Aortic smooth muscle cell (primary cell): ENCODE data around the gene ZNF524. TPM values are rescaled to one million over a fixed set of nuclear protein-coding genes. Genes with fewer than 3 reads are reported as not detected.

Experiments used
- total RNA-seq: library from RNA; depleted of rRNA; stranded (reverse); fragments of >200 nt; gene quantifications from 2 replicates; pipeline ENCODE4 v1.2.3, GENCODE V29; 2014

ZNF524 gene
- total RNA-seq: 10.1 and 11.9 TPM in 2 replicates

GRCh38 chr19:55599842-55600661, at the start of gene ZNF524:
Gene ZNF524 (plus strand): TSS chr19:55600288. CDS start chr19:55602113, 1,825 bp downstream.

GRCh38 chr19:55580628-55581144, 19.4 kb upstream of the ZNF524 start, which contains the start of gene ZNF579:
Gene ZNF579 (minus strand): TSS chr19:55580848. CDS start chr19:55579639, 1,209 bp downstream.

GRCh38 chr19:55599468-55599841, 633 bp upstream of the ZNF524 start, which contains the start of gene FIZ1:
Gene FIZ1 (minus strand): TSS chr19:55599517. CDS start chr19:55597865, 1,652 bp downstream.

GRCh38 chr19:55605637-55606470, 5.8 kb downstream of the ZNF524 start, which contains the start of gene ZNF865:
Gene ZNF865 (plus strand): TSS chr19:55605647. CDS start chr19:55613619, 7,972 bp downstream.

GRCh38 chr19:55624109-55625003, 24.3 kb downstream of the ZNF524 start, which contains the start of gene ZNF784:
Gene ZNF784 (minus strand): TSS chr19:55624566. CDS start chr19:55624561, 5 bp downstream.

GRCh38 chr19:55640577-55641425, 40.7 kb downstream of the ZNF524 start, which contains the start of gene ZNF580:
Gene ZNF580 (plus strand): TSS chr19:55641002. CDS start chr19:55642509, 1,507 bp downstream.

GRCh38 chr19:55643003-55643886, 43.2 kb downstream of the ZNF524 start, which contains the start of gene ZNF581:
Gene ZNF581 (plus strand): TSS chr19:55643649. CDS start chr19:55644572, 923 bp downstream.

GRCh38 chr19:55647732-55648584, 47.9 kb downstream of the ZNF524 start, which contains the start of gene CCDC106:
Gene CCDC106 (plus strand): TSS chr19:55648212. CDS start chr19:55649047, 835 bp downstream.

Other genes starting within 250 kb of the ZNF524 start
- not detected in 2 replicates for gene COX6B2, start 245.6 kb upstream of the ZNF524 start, total RNA-seq
- not detected in 2 replicates for gene GARIN5B, start 237.0 kb upstream of the ZNF524 start, total RNA-seq
- gene IL11, start 229.8 kb upstream of the ZNF524 start, total RNA-seq: 1.1 and 14.9 TPM in 2 replicates
- gene TMEM190, start 223.5 kb upstream of the ZNF524 start, total RNA-seq: not detected in 2 replicates
- 0.12 and 0.26 TPM in 2 replicates for gene TMEM238, start 216.0 kb upstream of the ZNF524 start, total RNA-seq
- gene RPL28, start 214.4 kb upstream of the ZNF524 start, total RNA-seq: 153 and 182 TPM in 2 replicates
- 73.4 and 105 TPM in 2 replicates for gene UBE2S, start 192.5 kb upstream of the ZNF524 start, total RNA-seq
- not detected in 2 replicates for gene SHISA7, start 157.0 kb upstream of the ZNF524 start, total RNA-seq
- 49.1 and 52.8 TPM in 2 replicates for gene ISOC2, start 138.6 kb upstream of the ZNF524 start, total RNA-seq
- gene C19orf85, start 135.5 kb upstream of the ZNF524 start, total RNA-seq: not detected in 2 replicates
- 0.66 and 0.87 TPM in 2 replicates for gene ZNF628, start 123.7 kb upstream of the ZNF524 start, total RNA-seq
- 13.7 and 14.4 TPM in 2 replicates for gene NAT14, start 115.1 kb upstream of the ZNF524 start, total RNA-seq
- gene SSC5D, start 111.9 kb upstream of the ZNF524 start, total RNA-seq: 12.8 and 30.4 TPM in 2 replicates
- not detected in 2 replicates for gene SBK2, start 63.2 kb upstream of the ZNF524 start, total RNA-seq
- gene SBK3, start 54.7 kb upstream of the ZNF524 start, total RNA-seq: 0.19 TPM in 1 of 2 replicates, not detected in the other
- gene ZNF579, start 19.4 kb upstream of the ZNF524 start, total RNA-seq: 2.1 and 3.0 TPM in 2 replicates
- gene FIZ1, start 771 bp upstream of the ZNF524 start, total RNA-seq: 1.9 and 2.1 TPM in 2 replicates
- 0.66 and 1.3 TPM in 2 replicates for gene ZNF865, start 5.4 kb downstream of the ZNF524 start, total RNA-seq
- 3.6 and 3.9 TPM in 2 replicates for gene ZNF784, start 24.3 kb downstream of the ZNF524 start, total RNA-seq
- 5.5 and 5.8 TPM in 2 replicates for gene ZNF580, start 40.7 kb downstream of the ZNF524 start, total RNA-seq
- 11.4 and 13.4 TPM in 2 replicates for gene ZNF581, start 43.4 kb downstream of the ZNF524 start, total RNA-seq
- 8.9 and 9.5 TPM in 2 replicates for gene CCDC106, start 47.9 kb downstream of the ZNF524 start, total RNA-seq
- 87.6 and 108 TPM in 2 replicates for gene U2AF2, start 54.7 kb downstream of the ZNF524 start, total RNA-seq
- 44.5 and 80.6 TPM in 2 replicates for gene EPN1, start 74.9 kb downstream of the ZNF524 start, total RNA-seq
- not detected in 2 replicates for gene NLRP9, start 138.1 kb downstream of the ZNF524 start, total RNA-seq
- gene RFPL4A, start 158.8 kb downstream of the ZNF524 start, total RNA-seq: not detected in 2 replicates
- gene RFPL4AL1, start 168.8 kb downstream of the ZNF524 start, total RNA-seq: not detected in 2 replicates
- not detected in 2 replicates for gene NLRP11, start 231.7 kb downstream of the ZNF524 start, total RNA-seq
- not detected in 2 replicates for gene NLRP4, start 236.3 kb downstream of the ZNF524 start, total RNA-seq